ENCODE results near the gene PSD2.

Gene PSD2

GRCh38 chr5:139877129-139877597, 81.6 kb downstream of the PSD2 start:
- H3F3A ChIP-seq (ENCODE audit: control insufficient read depth, insufficient read depth), result no peaks in the 10 kb centered on the region
- H3K9me3 ChIP-seq (ENCODE audit: control insufficient read depth, insufficient read depth, low read length), result no peaks in the 10 kb centered on the region; the same call in 1 of the 2 replicates
- H3K27me3 ChIP-seq (ENCODE audit: control insufficient read depth, low read length), result peaks cover 5% of the 10 kb centered on the region
- H3K79me2 ChIP-seq (ENCODE audit: control insufficient read depth, low read length), result no peaks in the 10 kb centered on the region
- no peaks in the 10 kb centered on the region for H3K9me2 ChIP-seq (replicated peaks; ENCODE audit: control insufficient read depth, low read length)
- H3K36me3 ChIP-seq (ENCODE audit: control insufficient read depth, low read length), result no peaks in the 10 kb centered on the region
- no peak overlapping the region for H3K4me3 ChIP-seq (ENCODE audit: low read length)
- no peak overlapping the region for H3K4me2 ChIP-seq (ENCODE audit: low read length)
- no peaks in the 10 kb centered on the region for H3K4me1 ChIP-seq (ENCODE audit: control insufficient read depth, low read length)
- no peak overlapping the region for H3K27ac ChIP-seq (ENCODE audit: low read depth, low read length)
- no peaks in the 10 kb centered on the region for H4K20me1 ChIP-seq (ENCODE audit: control insufficient read depth, insufficient read depth, low read depth, low read length)
- TF ChIP-seq, protein P1, sequence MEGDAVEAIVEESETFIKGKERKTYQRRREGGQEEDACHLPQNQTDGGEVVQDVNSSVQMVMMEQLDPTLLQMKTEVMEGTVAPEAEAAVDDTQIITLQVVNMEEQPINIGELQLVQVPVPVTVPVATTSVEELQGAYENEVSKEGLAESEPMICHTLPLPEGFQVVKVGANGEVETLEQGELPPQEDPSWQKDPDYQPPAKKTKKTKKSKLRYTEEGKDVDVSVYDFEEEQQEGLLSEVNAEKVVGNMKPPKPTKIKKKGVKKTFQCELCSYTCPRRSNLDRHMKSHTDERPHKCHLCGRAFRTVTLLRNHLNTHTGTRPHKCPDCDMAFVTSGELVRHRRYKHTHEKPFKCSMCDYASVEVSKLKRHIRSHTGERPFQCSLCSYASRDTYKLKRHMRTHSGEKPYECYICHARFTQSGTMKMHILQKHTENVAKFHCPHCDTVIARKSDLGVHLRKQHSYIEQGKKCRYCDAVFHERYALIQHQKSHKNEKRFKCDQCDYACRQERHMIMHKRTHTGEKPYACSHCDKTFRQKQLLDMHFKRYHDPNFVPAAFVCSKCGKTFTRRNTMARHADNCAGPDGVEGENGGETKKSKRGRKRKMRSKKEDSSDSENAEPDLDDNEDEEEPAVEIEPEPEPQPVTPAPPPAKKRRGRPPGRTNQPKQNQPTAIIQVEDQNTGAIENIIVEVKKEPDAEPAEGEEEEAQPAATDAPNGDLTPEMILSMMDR (IDR thresholded peaks at IDR 0.05; ENCODE audit: low read depth, low read length, poor library complexity, severe bottlenecking), result no peak
- no peak for TF ChIP-seq EZH2phosphoT487 (IDR thresholded peaks at IDR 0.05; ENCODE audit: borderline replicate concordance, low read length)

GRCh38 chr5:139878093-139878492, 82.5 kb downstream of the PSD2 start:
- Histone ChIP-seq H3K4me3 (ENCODE audit: low read length) (no peak overlapping the region), H3K9me2 (replicated peaks; ENCODE audit: control insufficient read depth, low read length) (no peaks in the 10 kb centered on the region), H3K36me3 (ENCODE audit: control insufficient read depth, low read length) (no peaks in the 10 kb centered on the region), H3K9me3 (ENCODE audit: control insufficient read depth, insufficient read depth, low read length) (no peaks in the 10 kb centered on the region; the same call in 1 of the 2 replicates), H3K4me2 (ENCODE audit: low read length) (no peak overlapping the region), H3K27ac (ENCODE audit: low read depth, low read length) (no peak overlapping the region), H3K4me1 (ENCODE audit: control insufficient read depth, low read length) (no peaks in the 10 kb centered on the region), H3K27me3 (ENCODE audit: control insufficient read depth, low read length) (peaks cover 5% of the 10 kb centered on the region), H3K79me2 (ENCODE audit: control insufficient read depth, low read length) (no peaks in the 10 kb centered on the region), H4K20me1 (ENCODE audit: control insufficient read depth, insufficient read depth, low read depth, low read length) (no peaks in the 10 kb centered on the region), H3F3A (ENCODE audit: control insufficient read depth, insufficient read depth) (no peaks in the 10 kb centered on the region)
- no peak for TF ChIP-seq EZH2phosphoT487 (IDR thresholded peaks at IDR 0.05; ENCODE audit: borderline replicate concordance, low read length)
- TF ChIP-seq, protein P1 (IDR thresholded peaks at IDR 0.05; ENCODE audit: low read depth, low read length, poor library complexity, severe bottlenecking), result no peak

DNA sequence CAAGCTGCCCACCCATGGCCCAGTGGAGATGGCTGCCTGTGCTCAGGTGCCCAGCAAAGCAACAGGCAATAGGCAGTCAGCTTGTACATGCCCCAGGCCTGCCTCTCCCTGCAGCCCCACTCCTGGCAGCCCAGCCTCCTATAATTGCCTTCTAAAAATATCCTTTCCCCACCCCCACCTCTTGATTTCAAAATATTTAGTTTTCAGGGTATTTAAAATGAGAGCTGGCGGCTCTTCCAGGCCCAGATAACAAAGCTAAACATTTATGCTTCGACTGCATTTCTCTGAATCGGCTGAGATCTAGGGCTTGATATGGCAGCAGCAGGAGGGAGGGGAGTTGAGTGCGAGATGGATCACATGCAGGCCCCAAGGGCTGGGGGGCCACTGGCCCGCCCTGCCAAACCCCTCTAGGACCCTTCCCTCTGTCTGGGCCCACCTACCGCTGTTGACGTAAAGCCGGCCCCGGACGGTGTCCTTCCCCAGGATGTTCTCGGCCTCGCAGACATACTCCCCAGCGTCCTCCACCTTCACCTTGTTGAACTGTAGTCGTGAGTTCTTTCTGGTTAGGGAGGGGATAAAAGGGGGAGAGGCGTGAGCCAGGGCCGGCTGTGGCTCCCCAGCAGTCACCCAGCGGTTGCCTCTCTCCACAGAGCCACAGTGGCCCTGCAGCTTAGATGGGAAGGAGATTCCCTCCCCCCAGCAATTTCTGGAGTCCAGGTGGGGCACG, 85.0 kb downstream of the PSD2 start:
- Histone ChIP-seq H3K4me2 (ENCODE audit: low read length) (no peak overlapping the region), H4K20me1 (ENCODE audit: control insufficient read depth, insufficient read depth, low read depth, low read length) (no peaks in the 10 kb centered on the region), H3K9me2 (replicated peaks; ENCODE audit: control insufficient read depth, low read length) (no peaks in the 10 kb centered on the region), H3K79me2 (ENCODE audit: control insufficient read depth, low read length) (no peaks in the 10 kb centered on the region), H3K4me3 (ENCODE audit: low read length) (no peak overlapping the region), H3K9me3 (ENCODE audit: control insufficient read depth, insufficient read depth, low read length) (no peaks in the 10 kb centered on the region; the same call in 1 of the 2 replicates), H3F3A (ENCODE audit: control insufficient read depth, insufficient read depth) (no peaks in the 10 kb centered on the region), H3K27ac (ENCODE audit: low read depth, low read length) (no peak overlapping the region), H3K4me1 (ENCODE audit: control insufficient read depth, low read length) (no peaks in the 10 kb centered on the region), H3K27me3 (ENCODE audit: control insufficient read depth, low read length) (peaks cover 16% of the 10 kb centered on the region), H3K36me3 (ENCODE audit: control insufficient read depth, low read length) (no peaks in the 10 kb centered on the region)
- TF ChIP-seq, protein P1 (IDR thresholded peaks at IDR 0.05; ENCODE audit: low read depth, low read length, poor library complexity, severe bottlenecking), result no peak
- no peak for TF ChIP-seq EZH2phosphoT487 (IDR thresholded peaks at IDR 0.05; ENCODE audit: borderline replicate concordance, low read length)
